GM12891 (cell line): Measurements from ENCODE around the gene AANAT.

ENCODE experiments used
- DNase-seq: peaks from one replicate; pipeline ENCODE4 v3.0.0; 2011; ENCODE audit warnings: low spot score; ENCODE audit not compliant: insufficient read length
- FAIRE-seq: peaks from 2 replicates; lab custom pipeline; 2011; peaks lifted over from hg19 to GRCh38; lab: Jason Lieb, UNC
- PAX5 ChIP-seq: IDR thresholded peaks from 2 replicates; pipeline ENCODE4 v1.6.1; 2011; ENCODE audit warnings: low read length, moderate library complexity, mild to moderate bottlenecking; ENCODE audit not compliant: insufficient read depth, severe bottlenecking
- POLR2A ChIP-seq: IDR thresholded peaks from 2 replicates; pipeline ENCODE4 v1.6.1; 2011; ENCODE audit warnings: low read depth, low read length, control low read depth
- POLR2AphosphoS5 ChIP-seq: IDR thresholded peaks from 2 replicates; pipeline ENCODE4 v1.6.1; 2011; ENCODE audit warnings: low read depth, low read length, control low read depth
- POU2F2 ChIP-seq: IDR thresholded peaks from 2 replicates; pipeline ENCODE4 v1.6.1; 2011; ENCODE audit warnings: low read depth, mild to moderate bottlenecking, control low read depth, low read length, moderate library complexity
- SPI1 ChIP-seq: IDR thresholded peaks from 2 replicates; pipeline ENCODE4 v1.6.1; 2011; ENCODE audit warnings: low read depth, low read length, control low read depth
- TAF1 ChIP-seq: IDR thresholded peaks from 2 replicates; pipeline ENCODE4 v1.6.1; 2011; ENCODE audit warnings: low read depth, low read length, control low read depth

AANAT gene

DNA sequence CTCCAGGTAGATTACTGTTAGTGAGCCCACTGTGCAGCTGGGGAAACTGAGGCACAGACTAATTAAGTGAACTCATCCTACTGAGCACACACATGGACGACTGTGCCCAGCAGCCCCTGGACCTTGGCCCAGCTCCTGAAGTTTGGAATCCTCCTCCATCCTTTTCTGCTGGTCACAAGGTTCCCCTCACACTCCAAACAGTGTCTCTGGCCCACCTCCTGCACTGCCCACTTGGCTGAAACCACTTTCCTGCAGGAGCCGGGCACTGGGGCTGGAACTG is 30.2 kb downstream of the AANAT start:
- DNase-seq (no peak), FAIRE-seq (no peak)
- no peak for TF ChIP-seq POLR2AphosphoS5
- TF ChIP-seq POLR2A: no peak
- no peak for TF ChIP-seq SPI1
- no peak for TF ChIP-seq PAX5
- no peak for TF ChIP-seq TAF1
- TF ChIP-seq POU2F2: no peak

DNA sequence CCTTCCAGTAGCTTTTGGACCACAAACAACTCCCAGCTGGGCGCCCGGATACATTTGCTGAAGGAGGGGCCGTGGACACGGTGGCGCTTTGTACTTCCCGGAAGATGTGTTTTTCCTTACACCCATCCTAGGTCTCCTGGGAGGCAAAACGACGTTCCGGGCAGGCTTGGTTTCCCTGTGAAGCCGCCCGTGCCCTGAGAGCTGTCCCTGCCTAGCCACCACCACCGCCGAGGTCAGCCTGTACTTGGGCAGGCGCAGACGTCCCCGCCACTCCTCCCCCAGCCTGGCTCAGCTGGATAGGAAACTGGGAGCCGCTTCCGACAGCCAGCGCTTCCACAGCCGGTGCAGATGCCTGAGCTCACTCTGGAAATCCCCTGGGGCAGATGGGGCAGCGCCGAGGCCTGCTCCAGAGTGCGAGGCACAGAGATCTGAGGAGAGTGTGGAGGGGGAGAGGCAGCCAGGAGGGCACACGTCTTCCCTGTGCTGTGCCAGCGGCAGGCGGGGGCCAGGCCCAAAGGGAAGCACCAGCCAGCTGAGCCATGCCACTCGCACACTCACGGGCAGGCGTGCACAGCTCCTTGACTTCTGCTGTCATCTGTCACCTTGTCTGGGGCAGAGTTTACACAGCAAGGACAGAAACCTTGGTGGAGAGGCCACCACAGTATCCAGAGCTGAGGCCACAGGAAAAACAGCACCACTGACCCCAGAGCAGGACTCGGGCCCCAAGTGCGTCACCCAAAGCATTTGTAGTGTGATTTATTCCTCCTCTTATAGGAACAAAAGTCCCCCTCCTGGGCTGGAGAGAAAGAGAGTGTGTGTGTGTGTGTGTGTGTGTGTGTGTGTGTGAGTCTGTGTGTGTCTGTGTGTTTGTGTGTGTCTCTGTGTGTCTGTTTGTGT is 30.8 kb downstream of the AANAT start:
- DNase-seq: no peak
- no peak for TF ChIP-seq POU2F2
- TF ChIP-seq POLR2AphosphoS5: no peak
- no peak for TF ChIP-seq TAF1
- no peak for TF ChIP-seq SPI1
- no peak for TF ChIP-seq POLR2A
- no peak for TF ChIP-seq PAX5
- peak; percentile 5 for FAIRE-seq

DNA sequence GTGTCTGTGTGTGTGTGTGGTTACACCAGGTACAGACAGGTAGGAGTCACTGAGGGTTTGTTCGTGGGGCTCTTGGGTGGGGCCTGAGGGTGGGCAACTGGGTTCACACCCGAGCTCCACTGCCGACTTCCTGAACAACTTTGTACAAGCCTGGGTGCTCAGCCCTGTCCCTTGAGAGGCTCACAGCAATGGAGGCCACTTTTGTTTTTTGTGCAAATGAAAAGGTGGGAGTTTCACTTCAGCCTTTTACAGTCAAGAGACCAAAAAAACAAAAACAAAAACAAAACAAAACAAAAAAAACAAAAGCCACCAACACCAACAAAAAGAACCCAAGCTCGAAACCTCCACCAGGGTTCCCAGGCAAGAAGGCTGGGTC is 31.5 kb downstream of the AANAT start:
- DNase-seq (no peak), FAIRE-seq (peak; percentile 68)
- TF ChIP-seq TAF1 (no peak), SPI1 (0 out of 2 replicates have a peak, but pooled peaks have one; percentile 14)

DNA sequence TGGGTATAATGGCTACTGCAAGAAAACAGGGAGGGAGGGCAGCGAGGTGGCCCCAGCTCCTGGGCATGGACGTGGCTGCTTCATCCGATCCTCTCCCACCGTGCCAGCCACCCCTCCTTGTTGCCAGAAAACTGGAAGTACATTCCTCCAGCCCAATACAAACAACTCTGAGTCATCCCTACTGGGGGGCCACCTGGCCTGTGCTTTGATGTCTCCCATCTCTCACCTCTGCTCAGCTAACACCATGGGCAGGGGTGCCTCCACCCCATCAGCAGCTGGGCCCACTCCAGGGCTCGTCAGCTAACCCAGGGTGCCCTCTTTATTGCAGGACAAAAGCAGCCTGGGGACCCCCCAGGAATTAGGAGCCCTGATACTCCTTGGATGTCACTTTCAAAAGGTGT is 31.9 kb downstream of the AANAT start:
- no peak for DNase-seq
- peak; percentile 13 for FAIRE-seq
- TF ChIP-seq PAX5 (no peak), POLR2A (no peak), TAF1 (no peak), POLR2AphosphoS5 (no peak), POU2F2 (no peak), SPI1 (no peak)

DNA sequence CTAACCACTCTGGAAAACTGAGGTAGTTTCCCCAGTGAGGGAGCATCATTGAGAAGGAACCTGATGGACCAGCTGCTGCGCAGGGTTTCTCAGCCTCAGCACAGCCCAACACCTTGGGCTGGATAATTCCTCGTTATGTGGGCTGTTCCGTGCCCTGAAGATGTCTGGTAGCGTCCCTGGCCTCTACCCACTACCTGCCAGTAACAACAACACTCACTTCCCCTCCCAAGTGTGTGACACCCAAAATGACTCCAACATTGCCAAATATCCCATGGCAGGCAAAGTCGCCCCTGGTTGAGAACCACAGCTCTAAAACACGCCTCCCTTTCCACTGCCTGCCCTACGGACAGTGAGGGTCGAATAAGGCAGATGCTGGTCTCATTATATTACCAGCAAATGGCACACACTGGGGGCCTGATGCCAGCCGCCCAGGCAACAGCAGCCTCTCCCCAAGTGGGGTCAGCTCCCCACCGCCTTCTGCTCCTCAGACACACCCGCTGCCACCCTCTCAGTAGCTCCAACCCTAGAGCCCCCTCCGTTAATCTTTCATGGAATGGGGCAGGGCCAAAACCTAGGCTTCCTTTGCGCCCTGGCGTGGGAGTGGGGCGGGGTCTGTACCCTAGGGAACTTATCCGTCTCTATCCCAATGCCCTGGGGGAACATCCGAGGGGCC is 32.8 kb downstream of the AANAT start:
- DNase-seq: no peak
- no peak for TF ChIP-seq PAX5
- TF ChIP-seq SPI1: peak; percentile 51
- FAIRE-seq: peak; percentile 33

DNA sequence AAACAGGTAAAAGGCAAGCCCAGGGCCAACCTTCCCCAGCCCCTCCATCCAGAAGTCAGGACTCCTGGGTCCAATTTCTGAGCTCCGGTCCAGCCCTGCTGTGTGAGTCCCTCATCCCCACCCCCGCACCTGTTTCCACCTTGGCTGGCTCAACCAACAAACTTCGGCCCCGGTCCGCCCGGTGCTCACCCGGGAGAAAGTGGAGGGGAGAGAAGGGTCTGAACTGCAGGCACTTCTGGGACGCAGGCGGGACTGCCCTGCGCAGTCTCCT is 33.3 kb downstream of the AANAT start:
- TF ChIP-seq TAF1: no peak
- TF ChIP-seq SPI1: no peak
- no peak for TF ChIP-seq POLR2A
- TF ChIP-seq POU2F2: no peak
- TF ChIP-seq POLR2AphosphoS5: no peak
- no peak for TF ChIP-seq PAX5
- no peak for DNase-seq
- no peak for FAIRE-seq

DNA sequence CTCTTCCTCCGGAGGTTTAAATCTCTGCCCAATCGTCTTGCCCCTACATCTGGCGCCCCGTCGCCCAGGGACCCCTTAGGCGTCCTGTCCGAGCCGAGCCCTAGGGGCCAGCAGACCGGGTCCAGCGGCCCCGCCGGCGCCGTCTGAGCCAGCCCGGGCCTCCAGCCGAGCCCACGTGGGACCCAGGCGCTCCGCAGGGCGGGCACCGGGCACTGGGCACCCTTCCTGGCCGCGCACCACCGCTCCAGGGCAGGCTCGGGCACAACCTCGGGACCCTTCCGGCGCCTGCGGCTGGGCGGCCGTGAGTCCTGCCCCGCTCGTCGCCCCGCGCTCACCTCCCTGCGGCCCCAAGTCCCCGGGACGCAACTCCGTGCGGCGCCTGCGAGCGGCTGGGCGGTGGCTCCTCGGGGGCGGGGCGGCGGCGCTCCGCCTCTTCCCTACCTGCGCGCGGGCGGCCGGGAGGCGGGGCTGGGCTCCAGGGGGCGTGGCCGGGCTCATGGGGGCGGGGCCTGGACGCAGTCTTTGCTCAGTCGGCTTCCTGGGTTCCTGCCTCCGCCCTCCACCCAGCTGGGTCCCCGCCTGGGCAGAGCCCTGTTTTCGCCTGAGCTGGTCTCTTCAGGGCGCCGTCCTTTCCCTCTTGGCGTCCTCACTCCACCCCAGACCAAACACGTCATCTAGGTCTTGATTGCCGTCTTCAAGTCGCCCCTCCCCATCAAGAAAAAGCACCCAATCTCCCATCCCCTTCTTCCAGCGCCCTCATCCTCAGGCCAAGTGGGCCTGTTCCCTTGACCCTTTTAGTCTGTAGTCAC is 33.8 kb downstream of the AANAT start, which contains the start of gene RHBDF2:
RHBDF2 (minus strand) TSS at position 406 of the 809 bp plus-strand sequence. CDS start 19,899 bp downstream, outside the sequence.
- DNase-seq: peak; percentile 94
- FAIRE-seq: peak; percentile 67
- TF ChIP-seq PAX5: peak; percentile 52
- TF ChIP-seq POLR2AphosphoS5: peak; percentile 33; the same call in 1 of the 2 replicates
- TF ChIP-seq POLR2A: 0 out of 2 replicates have a peak, but pooled peaks have one; percentile 33
- no peak for TF ChIP-seq POU2F2
- no peak for TF ChIP-seq SPI1
- TF ChIP-seq TAF1: no peak; the same call in 1 of the 2 replicates

DNA sequence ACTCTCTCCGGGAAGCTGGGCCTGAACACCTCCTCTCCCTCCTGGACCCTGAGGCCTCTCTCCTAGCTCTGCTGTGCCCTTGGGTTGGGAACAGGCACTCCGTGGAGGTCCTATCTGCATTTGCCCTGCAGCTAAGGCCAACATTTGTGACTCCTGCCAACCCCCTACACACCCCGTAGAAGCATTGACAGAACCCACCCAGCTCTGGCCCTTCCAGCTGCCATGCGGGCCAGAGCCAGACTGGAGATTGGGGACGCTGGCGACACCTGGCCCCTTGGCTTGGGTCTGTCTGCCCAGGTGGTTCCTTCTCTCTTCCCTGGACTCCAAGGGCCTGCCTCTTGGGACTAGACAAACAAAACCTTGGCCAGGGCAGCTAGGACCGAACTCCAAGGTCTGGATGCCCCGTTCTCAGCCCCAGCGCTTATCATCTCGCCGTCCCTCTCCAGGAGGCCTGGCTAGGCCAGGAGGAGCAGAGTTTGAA is 34.5 kb downstream of the AANAT start:
- FAIRE-seq: no peak
- DNase-seq: no peak
- TF ChIP-seq POLR2AphosphoS5 (no peak), TAF1 (no peak), POLR2A (no peak), PAX5 (no peak), SPI1 (no peak), POU2F2 (no peak)

DNA sequence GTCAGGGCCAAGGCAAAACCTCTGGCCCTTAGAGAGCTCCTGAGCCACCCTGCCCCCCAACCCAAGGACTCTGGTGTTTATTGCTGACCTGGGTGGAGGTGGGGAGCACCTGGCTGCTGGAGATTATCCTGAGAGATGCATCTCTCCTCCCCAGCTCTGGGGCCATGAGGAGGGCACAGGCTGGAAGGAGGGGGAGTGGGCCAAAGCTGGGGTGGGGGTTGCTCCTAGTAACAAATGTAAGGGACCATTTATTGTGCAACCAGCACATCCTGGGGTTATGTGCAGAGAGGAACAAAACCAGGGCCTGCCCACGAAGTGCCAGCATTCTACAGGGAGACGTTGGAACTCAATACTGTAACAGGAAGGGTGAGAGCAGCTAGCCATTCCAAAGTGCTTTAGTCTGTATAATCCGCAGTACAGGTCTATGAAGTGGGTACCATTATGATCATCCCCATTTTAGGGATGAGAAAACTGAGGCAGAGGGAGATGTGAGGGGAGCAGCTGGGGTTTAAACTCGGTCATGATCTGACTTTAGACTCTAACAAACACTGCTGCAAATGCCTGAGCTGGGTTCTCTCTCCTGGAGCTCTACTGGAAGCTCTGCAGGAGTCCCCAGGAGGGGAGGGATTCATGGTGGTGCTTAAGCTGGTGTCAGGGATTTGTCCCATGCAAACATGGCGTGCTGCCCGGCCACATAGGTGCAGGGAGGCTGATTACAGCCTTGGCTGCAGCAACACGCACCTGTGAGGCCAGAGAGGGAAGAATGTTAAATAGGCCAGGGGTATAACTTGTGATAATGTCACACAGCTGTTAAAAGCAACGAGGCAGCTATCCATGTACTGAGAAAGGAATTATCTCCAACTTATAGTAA is 35.2 kb downstream of the AANAT start:
- no peak for TF ChIP-seq POLR2A
- TF ChIP-seq TAF1: no peak
- no peak for TF ChIP-seq POLR2AphosphoS5
- no peak for TF ChIP-seq PAX5
- no peak for TF ChIP-seq SPI1
- no peak for TF ChIP-seq POU2F2
- FAIRE-seq (no peak), DNase-seq (no peak)

DNA sequence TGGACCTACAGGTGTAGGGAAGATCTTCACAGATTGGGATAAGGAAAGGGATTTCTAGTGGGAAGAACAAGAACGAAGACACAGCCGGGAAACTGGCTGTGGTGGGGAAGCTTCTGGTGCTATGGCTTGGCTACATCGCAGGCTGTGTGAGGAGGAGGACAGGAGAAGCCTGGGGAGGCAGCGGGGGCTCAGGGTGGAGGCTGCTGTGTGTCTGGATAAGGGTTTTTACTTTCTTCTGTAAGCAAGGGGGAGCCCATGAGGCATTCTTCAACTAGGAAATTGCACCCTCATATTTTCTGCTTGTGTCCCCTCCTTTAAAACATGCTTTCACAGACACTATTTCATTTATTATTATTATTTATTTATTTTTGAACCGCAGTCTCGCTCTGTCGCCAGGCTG is 36.7 kb downstream of the AANAT start:
- DNase-seq: no peak
- FAIRE-seq: no peak
- TF ChIP-seq POU2F2: no peak
- no peak for TF ChIP-seq PAX5
